HG02870 (cell line): Measurements from ENCODE around the gene SMPDL3A.
A peak's percentile ranks its signal among the peaks of the same experiment; 100 is the strongest.

Experiments
- ATAC-seq: cut with Tn5 transposase; IDR thresholded peaks from one replicate; pipeline ENCODE4 v1.9.1; 2021; ENCODE audit warnings: mild to moderate bottlenecking, moderate library complexity; ENCODE audit not compliant: unreplicated experiment

Gene SMPDL3A

DNA sequence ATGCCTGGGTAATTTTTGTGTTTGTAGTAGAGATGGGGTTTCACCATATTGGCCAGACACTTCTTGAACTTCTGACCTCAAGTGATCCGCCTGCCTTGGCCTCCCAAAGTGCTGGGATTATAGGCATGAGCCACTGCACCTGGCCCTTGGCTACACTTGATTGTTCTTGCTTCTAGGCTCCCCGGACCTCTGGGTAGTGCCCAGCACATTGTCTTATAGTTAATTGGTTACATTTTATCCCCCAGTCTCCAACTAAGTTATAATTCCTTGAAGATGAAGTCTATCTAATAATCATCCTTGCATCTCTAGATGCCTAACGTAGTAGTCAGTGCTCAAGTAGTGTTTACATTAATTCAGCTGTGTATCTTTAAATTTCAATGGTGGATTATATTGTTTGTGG lies 11.8 kb downstream of the SMPDL3A start:
- ATAC-seq: no peak

DNA sequence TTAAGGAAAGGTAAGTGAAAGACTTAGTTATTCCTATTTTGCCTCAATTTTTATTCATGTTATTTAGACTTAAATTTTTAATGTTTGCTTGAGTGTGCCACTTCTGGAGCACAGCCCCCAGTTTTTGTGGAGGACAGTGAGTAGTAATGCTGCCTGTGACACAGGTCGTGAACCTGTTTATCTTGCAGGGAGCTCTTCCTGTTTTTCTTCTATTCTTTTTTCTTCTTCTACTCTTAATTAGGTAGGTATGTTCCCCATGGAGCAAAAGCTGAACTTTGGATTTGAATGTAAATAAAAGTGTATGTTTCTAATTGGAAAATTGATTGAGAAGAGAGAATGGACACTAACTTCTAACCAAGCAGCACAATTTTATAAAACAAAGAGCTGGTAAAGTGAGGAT lies 12.3 kb downstream of the SMPDL3A start:
- no peak for ATAC-seq

DNA sequence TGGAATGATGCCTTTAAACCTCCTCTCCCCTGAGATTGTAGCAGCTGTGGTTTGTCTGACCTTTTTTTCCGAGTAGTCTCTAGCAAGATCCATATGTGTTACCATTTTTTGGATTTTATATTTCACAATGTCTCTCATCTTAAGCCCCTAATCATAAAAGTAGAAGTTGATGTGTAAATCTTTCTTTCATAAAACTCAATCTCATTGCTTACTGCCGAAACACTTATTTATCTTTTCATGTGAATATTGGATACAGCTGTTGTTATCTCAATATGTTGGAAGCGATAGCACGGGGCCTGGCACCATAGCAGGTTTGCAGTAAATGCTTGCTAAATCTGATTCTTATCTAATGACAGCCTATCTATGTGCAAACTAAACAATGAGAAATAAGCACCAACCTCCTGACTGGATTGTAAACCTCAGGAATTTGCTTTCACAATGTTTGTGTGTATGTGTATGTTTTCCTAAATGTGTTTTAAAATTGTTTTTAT lies 14.2 kb downstream of the SMPDL3A start:
- no peak for ATAC-seq

DNA sequence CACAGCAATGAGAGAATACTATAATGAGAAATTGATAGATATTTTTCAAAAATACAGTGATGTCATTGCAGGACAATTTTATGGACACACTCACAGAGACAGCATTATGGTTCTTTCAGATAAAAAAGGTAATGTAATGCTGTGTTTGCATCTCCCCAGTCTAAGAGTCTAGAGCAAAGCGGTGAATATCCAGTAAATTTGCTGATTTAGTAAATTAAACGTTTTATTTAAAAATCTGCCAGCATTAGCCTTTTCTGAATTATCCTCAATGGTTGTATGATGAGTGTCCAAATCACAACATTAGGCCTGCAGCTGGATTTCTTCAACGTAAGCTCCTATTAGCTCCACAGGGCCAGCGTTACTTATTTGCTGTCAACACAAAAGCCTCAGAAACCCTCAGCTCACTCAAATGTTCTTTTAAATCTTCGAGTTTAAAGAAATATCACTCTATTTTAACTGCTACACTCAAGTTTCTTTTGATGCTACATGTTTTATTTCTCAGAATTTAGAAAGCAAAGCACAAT lies 16.0 kb downstream of the SMPDL3A start:
- no peak for ATAC-seq

DNA sequence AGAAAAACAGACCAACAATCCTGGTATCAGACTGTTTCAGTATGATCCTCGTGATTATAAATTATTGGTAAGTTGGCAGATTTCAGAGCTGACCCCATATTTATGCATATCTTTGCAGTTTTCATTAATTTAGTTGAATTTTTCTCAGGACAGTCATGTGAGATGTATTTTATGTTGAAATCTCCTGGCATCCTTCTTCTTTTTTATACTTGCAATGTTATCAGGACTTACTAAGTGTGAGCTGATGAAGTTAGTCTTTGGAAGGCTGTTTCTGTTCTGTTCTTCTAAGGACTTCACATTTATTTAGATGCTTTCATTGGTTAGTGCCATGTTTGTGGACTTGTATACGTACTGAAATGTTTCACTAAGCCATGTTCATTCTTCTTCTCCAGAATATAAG lies 17.2 kb downstream of the SMPDL3A start:
- no peak for ATAC-seq

DNA sequence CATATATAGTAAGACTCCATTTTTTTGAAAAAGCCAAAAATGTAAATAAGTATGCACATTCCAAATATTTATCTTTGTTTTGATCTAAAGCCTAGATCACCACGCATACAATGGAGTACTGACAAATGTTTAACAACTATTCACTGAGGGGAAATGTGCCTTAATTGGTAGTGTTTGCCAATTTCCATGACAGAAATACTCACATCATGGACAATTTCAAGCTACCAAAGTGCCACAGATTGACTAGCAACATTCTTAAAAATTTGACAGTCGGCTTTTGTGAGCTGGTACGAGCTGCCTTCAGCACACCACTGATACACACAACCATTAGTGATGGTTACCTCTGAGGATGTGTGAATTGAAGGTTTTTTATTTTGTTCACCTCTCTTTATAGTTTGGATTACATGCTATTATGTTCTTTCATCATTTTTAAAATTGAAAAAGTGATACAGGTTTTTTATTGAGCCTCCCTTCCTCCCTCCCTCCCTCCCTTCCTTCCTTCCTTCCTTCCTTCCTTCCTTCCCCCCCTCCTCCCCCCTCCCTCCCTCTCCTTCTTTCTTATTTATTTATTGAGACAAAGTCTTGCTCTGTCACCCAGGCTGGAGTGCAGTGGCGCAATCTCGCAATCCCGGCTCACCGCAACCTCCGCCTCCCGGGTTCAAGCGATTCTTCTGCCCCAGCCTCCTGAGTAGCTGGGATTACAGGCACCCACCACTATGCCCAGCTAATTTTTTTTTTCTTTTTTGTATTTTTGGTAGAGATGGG lies 19.2 kb downstream of the SMPDL3A start:
- no peak for ATAC-seq

DNA sequence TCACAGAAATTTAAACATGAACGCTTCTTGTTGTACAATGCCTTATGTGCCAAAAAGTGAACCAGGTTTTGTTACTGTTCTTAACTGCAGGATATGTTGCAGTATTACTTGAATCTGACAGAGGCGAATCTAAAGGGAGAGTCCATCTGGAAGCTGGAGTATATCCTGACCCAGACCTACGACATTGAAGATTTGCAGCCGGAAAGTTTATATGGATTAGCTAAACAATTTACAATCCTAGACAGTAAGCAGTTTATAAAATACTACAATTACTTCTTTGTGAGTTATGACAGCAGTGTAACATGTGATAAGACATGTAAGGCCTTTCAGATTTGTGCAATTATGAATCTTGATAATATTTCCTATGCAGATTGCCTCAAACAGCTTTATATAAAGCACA lies 19.9 kb downstream of the SMPDL3A start:
- ATAC-seq: no peak

DNA sequence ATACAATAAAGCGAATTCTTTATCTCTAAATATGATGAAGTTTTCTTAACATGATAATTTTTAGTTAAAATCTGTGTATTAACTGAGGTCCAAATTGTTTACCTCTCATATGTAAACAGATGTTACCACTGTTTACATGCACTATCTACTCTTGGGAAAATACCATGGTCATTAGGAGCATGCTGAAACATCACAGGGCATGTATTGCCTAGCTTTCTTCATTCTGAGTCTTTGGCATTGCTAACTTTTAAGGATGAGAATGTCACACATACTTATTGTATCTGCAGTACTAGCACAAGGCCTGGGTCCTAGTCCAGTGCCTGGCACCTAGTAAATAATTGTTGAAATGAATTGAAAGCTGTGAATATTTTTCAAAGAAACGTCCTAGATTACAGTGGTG lies 20.6 kb downstream of the SMPDL3A start:
- no peak for ATAC-seq

DNA sequence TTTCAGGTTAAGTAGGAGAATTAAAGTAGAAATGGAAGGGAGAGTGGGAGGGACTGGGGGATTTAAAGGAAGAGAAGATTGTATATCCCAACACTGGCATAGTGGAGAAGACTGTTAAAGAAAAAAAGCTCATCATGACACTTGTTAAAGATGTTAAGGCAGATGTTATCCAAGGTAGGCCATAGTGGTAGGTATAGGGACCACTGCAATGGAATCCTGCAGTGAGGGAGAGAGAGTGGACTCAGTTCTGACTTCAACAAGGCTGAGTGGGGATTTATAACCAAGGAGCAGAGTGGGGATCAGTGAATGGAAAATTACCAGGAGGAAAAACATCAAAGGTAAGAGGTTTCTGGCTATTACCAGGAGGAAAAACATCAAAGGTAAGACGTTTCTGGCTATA lies 21.1 kb downstream of the SMPDL3A start:
- ATAC-seq: no peak

DNA sequence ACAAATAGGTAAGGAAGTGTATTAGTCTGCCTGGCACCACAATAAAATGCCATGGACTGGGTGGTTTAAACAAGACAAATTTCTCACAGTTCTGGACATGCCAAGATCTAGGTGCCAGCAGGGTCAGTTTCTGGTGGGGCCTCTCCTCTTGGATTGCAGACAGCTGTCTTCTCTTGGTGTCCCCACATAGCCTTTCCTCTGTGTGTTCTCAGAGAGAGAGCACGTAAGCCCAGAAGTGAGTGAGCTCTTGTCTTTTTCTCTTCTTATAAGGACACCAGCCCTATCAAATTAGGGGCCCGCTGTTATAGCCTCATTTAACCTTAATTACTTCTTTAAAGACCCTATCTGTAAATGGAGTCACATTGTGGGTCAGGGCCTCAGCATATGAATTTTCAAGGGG lies 28.3 kb downstream of the SMPDL3A start:
- ATAC-seq: no peak

DNA sequence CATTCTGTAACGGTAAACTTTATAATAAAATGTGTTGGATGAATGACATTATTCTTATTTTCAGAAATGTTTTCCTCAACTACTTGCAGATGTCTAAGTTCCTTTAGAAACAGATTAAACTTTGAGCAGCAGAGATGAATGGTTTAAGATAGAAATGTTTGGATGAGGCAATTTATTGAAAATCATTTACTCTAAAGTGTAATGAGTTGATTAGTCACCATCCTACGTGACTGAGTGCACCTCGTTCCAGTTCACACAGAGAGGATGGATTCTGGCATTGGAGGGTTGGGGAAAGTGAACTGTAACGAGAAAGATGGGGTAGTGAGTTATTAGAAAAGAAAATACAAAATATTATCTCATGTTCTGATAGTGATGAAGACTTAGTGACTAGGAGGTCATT lies 28.7 kb downstream of the SMPDL3A start:
- no peak for ATAC-seq

DNA sequence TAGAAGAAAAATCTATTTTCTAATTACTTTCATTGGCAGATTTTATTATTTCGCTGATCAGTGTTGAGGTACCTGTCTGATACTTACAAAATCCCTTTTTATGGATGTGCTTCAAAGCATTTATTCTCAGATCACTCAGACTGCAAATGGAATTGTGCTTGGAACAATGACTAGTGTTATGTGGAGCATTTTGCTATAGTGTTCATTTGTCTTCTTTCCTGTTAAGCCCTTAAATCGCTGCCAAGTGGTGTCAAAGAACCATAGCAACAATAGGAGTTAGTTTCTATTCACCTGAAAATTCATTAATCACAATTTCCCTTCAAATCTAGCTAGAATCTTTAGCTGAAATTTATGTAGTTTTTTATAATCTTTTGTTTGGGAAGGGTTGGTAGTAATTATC lies 29.8 kb downstream of the SMPDL3A start:
- ATAC-seq: no peak

DNA sequence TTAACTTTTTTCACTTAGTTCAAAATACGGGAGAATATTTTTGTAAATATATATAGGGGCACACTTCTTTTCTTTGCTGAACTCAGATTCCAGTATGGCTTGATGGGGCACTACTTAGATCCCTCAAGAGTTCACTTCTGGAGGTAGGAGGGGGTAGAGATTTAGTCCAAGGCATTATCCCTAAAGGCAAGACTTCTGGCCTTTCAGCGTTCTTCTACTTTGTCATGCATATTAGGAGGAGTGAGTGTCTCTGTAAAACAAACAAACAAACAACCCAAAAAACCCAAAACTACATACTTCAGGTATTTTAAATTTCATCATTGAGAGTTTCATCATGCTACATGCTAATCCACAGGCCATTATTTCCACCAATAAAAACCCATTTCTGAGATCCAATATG lies 32.0 kb downstream of the SMPDL3A start:
- no peak for ATAC-seq

DNA sequence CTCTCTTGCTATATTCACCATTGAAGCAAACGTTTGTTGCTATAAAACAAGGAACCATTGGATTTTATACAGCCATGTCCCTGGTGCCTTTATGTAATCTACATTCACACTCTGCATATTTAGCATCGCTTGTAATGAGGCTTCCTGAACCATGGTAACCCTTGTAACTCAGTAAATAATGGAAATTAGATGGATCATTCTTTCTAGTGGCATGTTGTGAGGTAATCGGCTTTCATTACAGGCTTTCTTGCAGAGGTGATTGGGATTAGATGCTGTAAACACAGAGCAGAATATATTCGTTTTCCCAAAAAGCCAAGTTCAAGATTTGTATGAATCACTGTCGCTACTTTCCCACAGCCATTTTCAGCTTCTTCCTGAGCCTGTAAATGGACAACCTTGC lies 36.1 kb downstream of the SMPDL3A start:
- ATAC-seq: no peak

DNA sequence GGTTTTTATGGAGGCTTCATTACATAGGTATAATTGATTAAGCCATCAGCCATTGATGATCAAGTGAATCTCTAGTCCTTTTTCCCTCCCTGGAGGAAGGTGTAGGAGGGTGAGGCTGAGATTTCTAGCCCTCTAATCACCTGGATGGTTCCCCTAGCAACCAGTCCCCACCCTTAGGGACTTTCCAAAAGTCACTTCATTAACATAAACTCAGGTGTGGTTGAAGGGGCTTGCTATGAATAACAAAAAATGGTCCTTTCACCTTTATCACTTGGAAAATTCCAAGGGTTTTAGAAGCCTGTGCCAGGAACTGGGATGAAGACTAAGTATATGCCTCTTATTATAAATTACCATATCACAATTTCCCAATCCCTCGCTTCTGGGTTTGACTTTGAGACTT lies 40.4 kb downstream of the SMPDL3A start:
- ATAC-seq: no peak

DNA sequence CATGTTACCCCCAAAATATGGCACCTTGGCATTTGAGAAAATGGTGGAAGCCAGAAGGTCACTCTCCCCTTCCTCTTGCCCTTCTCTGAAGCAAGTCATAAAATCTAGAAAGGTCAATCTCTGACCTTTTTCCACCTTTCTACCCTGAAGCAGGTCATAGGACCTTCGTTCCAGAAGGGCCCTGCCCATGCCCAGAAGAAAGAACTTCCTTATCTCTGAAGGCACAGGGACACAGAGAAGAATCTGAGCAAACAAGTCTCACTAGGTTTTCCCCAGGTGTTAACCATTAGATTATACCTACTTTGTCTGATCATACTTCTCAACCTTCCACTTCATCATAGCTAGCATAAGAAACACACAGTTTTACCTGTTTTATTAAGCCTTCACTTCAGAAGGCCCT lies 42.5 kb downstream of the SMPDL3A start:
- no peak for ATAC-seq

DNA sequence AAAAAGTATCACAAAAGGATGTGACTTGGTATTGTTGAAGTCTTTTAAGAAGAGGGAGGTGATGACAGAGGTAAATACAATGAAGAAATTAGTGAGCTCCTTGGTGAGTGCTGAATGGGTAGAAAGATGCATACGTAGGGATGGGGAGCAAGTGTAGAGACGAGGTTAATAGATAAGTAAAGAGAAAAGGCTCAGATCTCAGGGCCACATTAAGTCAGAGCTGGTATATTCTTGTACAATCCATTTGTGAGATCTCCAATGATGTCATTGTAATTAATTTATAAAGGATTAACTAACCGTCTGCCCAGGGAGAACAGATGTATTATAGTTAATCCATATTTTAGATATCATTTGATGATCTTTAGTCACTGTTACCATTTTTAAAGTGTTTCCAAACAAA lies 43.4 kb downstream of the SMPDL3A start:
- no peak for ATAC-seq

DNA sequence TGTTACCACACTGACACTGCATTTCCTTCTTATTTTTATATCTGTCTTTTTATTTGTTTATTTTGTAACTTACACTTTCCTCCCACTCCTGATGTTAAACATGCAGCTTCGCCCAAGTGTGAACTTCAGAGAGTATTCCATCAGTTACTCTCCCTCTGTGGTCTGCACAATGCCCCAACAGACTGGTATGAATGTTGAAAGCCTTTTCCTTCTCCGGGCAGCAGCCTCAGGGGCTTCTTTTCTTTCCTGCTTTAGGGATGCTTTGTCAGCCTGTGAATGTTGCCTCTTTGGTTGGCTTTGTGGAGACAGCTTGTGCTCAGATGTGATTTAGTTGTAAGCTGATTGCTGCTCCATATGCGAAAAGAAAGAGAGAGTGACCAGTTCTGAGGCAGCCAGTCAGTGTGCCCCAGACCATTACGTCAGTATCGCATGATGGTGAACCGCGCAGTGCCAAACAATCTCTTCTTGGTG lies 44.0 kb downstream of the SMPDL3A start:
- no peak for ATAC-seq

DNA sequence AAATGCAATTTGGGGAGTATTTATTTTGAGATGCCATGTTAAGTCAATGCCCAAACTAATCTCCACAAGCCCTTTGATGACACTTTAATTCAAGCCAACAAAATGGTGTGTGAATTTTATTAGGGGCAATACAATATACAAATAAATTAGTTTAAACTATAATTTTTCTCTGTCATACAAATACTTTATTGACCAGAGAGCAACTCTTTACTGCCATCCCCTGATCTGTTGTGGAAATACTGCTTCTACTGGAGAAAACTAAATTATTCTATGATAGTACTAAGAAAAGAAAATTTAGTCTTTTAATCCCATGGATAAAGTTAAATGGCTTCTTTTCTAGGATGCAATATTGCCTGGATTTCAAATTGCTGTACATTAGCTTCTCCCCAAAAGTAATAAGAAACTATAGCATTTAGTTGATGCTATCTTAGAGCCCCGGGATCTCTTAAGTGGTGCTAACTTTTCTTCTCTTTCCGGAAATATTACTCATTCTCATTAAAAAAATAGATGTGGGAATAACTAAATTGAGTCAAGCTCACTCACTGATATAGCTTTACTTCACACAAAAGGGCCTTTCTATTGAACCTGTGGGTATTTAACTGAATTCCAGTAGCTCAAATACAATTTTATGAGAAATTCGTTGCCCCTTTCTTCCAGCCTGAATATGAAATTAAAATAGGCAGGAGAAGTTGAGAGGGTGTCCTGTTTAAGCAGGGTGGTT lies 49.2 kb downstream of the SMPDL3A start:
- no peak for ATAC-seq

DNA sequence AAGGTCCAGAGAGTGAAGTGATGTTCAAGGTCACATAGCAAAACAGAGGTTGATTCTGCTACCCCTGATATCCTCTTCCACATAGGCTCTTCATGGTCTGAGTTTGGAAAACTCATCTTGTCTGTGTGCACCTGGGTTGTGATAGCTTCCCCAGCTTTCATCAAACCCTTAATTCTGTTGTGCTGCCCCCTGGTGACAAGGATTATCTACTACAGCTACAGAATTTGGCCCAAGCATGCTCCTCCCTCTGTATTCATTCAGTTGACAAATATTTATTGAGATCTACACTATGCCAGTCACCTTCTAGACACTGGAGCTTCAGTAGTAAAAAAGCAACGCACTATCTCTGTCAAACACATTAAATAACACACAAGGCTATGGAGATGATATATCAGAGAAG lies 50.4 kb downstream of the SMPDL3A start:
- ATAC-seq: peak; percentile 94

DNA sequence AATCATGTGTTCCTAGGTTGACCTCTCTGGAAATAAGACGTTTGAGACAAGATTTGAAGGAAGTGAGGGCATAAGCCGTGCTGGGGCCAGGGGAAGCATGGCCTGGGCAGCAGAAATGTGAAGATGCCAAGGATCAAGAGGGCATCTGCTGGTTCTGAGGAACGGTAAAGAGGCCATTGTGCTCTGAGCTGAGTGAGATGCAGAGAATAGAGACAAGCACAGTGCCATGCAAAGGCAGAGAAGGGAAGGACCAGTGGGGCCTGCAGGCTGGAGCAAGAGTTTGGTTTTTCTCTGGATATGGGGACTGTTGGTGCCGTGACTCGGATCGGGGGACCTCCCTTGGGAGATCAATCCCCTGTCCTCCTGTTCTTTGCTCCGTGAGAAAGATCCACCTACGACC lies 50.8 kb downstream of the SMPDL3A start:
- ATAC-seq: no peak

DNA sequence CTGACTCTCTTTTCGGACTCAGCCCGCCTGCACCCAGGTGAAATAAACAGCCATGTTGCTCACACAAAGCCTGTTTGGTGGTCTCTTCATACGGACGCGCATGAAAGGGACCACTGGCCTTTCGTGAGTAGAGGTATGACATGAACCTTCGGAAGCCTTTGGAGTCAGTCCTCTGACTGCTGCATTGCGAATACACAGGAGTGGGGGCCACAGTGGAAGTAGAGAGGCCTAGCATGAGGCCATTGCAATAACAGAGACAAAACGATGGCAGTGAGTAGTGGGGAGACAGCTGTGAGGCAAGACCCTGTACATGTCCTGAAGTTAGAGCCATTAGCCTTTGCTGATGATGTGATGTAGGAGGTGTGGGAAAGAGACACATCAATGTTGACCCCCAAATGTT lies 56.4 kb downstream of the SMPDL3A start:
- no peak for ATAC-seq
